Effector CD8-positive, alpha-beta T cell (primary cell): ENCODE data around the gene TMEM168.

Source experiments
- DNase-seq: peaks from one replicate; lab custom pipeline; 2025; lab: John Stamatoyannopoulos, UW

TMEM168 gene

GRCh38 chr7:112715525-112715924 is 74.7 kb downstream of the TMEM168 start:
- DNase-seq: no peak

- no peak for DNase-seq
These were observed 75.3 kb downstream of the TMEM168 start for GRCh38 chr7:112714917-112715316.
